DMS 273 (cell line): ENCODE measurements around the gene HYAL1.
"Not testable (repeated sequence)": the region's sequence is repeated elsewhere in the genome, so short reads cannot be mapped to it uniquely, and the experiment has no call there.

Source experiments
- DNase-seq: peaks from one replicate; lab custom pipeline; 2025; ENCODE audit not compliant: unreplicated experiment; lab: John Stamatoyannopoulos, UW

HYAL1 gene

DNA sequence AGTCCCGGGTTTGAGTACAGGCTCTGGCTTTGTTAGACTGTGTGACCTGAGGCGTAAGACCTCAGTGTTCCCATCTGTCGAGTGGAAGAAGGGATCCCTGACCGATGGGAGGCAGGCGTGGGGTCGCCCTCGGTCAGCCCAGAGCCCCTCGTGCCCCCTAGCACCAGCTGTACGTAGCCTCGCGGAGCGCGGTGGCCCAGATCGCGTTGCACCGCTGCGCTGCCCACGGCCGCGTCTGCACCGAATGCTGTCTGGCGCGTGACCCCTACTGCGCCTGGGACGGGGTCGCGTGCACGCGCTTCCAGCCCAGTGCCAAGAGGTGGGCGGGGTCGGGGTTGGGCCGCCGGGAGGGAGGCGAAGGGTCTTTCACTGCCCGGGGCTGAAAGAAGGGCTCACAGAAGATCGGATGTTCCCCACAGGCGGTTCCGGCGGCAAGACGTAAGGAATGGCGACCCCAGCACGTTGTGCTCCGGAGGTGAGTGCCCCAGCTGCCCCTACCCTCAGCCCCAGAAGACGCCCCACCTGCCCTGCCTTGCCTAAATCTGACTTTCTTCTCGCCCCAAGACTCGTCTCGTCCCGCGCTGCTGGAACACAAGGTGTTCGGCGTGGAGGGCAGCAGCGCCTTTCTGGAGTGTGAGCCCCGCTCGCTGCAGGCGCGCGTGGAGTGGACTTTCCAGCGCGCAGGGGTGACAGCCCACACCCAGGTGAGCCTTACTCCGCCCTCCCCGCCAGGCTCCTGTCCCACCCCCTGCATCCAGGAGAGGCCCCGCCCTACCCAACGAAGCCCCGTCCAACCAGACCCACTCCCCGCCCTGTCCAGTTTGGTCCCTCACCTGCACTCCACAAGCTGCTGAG is 28.0 kb downstream of the HYAL1 start:
- DNase-seq: no peak

DNA sequence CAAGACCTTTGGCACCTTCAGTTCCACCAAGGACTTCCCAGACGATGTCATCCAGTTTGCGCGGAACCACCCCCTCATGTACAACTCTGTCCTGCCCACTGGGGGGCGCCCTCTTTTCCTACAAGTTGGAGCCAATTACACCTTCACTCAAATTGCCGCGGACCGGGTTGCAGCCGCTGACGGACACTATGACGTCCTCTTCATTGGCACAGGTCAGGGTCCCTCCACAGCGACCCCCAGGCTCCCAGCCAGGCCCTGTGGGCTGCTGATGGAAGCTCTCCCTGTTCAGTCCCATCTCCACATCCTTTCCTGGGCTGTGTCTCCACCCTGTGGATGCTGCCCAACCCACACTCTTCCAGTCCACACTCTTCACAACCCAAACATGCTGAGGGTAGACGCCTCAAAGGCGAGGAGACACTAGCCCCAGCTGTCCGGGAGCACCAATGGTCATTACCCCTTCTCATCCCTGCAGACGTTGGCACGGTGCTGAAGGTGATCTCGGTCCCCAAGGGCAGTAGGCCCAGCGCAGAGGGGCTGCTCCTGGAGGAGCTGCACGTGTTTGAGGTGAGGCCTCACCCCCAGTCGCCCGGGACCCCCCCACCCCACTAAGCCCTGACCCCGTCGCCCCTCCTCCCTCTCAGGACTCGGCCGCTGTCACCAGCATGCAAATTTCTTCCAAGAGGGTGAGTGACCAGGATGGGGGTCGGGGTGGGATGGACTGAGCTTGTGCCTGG is 28.8 kb downstream of the HYAL1 start:
- peak; percentile 73 for DNase-seq

DNA sequence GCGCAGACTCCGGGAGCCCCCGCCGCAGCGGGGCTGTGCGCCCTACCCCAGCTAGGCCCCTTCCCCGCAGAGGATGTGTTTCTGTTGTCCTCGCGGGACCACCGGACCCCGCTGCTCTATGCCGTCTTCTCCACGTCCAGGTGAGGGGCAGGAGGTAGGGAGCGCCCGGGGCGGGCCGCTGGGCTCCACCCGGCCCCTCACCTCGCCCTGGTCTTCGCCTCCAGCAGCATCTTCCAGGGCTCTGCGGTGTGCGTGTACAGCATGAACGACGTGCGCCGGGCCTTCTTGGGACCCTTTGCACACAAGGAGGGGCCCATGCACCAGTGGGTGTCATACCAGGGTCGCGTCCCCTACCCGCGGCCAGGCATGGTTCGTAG is 29.7 kb downstream of the HYAL1 start:
- DNase-seq: no peak

DNA sequence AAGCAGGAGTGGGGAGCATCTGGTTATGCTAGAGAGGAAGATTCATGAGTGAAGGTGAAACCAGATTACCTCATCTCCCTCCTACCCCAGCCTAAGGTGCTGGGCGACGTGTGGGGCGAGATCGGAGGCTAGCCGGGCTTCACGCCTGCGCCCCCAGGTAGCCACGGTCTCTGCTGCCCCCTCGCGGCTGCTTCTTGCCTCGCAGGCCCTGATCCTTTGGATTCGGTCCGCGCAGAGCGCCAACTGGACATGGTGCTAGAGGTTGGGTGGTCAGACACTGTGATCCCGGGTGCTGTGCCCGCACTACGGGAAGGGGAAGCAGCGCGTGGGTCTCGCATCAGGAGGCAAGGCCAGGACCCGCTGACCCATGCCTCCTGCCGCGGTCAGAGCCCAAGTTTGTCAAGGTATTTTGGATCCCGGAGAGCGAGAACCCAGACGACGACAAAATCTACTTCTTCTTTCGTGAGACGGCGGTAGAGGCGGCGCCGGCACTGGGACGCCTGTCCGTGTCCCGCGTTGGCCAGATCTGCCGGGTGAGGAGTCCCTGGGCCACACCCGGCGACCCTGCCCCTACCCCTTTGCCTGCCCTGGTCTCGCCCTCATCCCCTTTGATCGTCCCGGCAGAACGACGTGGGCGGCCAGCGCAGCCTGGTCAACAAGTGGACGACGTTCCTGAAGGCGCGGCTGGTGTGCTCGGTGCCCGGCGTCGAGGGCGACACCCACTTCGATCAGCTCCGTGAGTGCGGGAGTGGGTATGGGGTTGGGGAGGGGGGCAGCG is 30.3 kb downstream of the HYAL1 start:
- peak; percentile 84 for DNase-seq

DNA sequence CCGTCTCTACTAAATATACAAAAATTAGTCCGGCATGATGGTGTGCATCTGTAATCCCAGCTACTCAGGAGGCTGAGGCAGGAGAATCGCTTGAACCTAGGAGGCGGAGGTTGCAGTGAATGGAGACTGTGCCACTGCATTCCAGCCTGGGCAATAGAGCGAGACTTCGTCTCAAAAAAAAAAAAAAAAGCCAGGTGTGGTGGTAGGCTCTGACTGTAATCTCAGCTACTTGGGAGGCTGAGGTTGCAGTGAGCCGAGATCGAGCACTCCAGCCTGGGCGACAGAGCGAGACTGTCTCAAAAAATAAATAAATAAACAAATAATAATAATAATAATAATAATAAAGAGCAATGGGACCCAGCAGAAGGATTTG is 30.9 kb downstream of the HYAL1 start:
- DNase-seq: not testable (repeated sequence)

DNA sequence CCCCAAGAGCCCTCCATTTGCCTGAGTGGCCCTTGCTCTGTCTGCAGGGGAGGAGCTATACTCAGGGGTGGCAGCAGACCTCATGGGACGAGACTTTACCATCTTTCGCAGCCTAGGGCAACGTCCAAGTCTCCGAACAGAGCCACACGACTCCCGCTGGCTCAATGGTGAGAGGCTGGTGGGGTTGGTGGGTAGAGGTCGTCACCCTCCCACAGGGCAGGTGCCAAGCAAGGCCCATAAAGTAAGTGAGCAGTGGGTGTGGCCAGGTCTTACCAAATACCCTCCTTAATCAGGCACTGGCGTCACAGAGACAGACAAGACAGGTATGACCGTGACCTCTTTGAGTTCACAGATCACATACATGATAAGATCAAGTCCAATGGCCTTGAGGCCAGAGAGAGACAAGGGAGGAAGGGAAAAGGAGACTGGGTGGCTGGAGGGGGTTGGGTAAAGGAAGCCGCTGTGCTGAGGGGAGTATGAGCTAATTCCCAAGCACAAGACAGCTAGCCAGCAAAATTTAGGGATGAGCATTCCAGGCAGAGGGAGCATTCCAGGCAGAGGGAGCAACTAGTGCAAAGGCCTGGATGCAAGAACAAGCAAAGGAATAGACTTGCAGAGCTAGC is 31.9 kb downstream of the HYAL1 start:
- no peak for DNase-seq

DNA sequence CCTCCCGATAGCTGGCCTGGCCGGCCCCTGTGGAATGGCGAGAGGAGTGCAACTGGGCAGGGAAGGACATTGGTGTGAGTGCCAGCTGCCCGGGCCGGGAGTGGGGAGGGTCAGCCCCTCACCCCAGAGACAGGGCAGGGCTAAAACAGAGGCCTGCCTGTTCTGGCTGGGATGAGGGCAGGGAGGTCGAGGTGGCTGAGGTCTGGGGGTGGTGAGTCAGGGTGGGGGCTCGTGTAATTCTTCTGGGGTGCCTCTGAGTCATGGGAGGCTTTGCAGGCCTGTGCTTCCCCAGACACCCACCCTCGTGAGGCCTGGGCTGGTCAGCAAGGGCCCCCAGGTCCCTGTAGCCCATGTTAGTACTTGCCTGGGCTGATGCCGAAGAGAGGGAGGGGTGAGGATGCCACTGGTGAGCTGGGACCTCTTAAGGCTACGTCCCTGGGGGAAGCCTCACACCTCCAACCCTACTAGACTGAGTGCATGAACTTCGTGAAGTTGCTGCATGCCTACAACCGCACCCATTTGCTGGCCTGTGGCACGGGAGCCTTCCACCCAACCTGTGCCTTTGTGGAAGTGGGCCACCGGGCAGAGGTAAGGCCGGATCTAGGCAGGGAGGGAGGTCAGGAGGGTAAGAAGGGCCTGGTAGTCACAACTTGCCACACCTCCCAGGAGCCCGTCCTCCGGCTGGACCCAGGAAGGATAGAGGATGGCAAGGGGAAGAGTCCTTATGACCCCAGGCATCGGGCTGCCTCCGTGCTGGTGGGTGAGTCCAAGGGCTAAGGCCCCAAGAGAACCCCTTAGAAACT is 32.8 kb downstream of the HYAL1 start:
- DNase-seq: no peak

DNA sequence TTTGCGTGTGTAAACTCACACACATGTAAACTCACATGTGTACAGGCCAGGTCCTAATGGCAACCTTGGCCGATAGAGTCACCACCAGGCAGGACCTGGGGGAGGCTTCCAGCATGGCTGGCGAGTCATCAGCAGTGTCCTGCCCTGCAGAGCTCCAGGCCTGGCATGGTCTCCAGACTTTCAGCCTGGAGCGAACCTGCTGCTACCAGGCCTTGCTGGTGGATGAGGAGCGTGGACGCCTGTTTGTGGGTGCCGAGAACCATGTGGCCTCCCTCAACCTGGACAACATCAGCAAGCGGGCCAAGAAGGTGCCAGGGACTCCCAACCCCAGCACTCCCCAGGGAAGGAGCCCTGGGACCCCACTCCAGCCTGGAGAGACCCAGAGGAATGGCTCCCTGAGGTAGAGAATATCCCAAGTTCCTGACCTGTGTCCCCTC is 33.4 kb downstream of the HYAL1 start:
- no peak for DNase-seq

DNA sequence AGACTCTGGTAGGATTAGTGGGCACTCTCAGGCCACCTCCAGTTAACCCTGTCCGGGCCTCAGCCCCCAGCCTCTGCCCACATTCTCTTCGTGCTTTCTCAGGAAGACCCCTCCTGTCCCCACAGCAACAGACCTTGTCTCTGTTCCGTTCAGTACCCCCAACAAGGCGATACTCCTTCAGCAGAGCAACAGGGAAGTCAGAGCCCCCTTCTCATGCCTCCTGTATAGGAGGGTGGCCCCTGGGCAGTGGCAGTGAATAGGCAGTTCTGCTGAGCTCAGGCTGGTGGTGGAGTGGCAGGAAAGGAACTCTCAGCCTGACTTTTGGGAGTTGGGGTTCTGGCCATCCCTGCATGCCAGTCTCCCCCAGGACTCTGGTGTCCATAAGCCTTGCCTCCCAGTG is 33.9 kb downstream of the HYAL1 start:
- DNase-seq: no peak

DNA sequence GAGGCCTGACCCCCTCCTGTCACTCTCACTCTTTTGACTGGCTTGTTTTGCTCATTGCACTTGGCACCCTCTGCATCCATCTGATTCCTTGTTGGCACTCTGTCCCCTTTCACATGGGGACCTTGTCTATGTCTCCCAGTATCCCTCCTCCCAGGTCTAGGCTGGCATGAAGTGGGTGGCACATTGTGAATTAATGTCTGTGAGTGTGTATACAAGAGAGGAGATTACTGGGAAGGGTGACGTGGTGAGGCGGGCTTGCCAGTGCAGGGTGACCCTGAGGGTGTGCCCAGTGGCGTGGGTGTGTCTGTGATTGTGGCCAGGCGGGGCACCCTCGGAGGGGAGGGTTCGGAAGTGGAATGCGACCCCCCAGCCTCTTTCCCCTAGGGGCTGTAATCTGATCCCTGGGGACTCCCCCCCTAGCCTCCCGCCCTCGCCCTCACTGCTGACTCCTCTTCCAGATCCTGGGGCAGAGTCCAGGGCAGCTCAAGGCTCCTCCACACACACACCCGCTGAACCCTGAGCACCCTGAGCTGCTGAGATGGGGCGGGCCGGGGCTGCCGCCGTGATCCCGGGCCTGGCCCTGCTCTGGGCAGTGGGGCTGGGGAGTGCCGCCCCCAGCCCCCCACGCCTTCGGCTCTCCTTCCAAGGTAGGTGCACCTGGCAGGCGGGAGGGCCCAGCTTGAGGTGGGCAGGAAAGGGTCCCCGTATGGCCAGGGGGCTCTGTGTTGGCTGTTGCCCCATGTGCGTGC is 34.5 kb downstream of the HYAL1 start, which contains the start of gene SEMA3B:
TSS of gene SEMA3B (plus strand) at position 445 of the 749 bp plus-strand sequence. CDS start at position 539, 94 bp downstream.
- no peak for DNase-seq

DNA sequence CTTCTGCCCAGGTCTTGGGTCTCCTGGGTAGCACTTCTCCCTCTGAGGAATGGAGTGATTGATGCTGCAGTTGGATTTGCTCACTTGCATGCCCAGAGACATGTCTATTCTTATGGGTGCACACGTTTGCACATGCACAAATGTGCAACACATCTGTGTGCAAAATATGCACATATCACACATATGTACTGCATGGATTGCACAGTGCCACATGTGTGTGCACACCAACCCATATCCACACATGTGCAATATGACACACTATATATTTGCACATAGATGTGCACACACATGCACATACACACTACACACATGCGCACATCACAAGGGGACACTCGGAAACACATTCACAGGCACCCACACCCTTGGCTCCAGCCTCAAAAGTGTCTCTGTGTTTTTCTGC is 35.1 kb downstream of the HYAL1 start:
- DNase-seq: no peak

DNA sequence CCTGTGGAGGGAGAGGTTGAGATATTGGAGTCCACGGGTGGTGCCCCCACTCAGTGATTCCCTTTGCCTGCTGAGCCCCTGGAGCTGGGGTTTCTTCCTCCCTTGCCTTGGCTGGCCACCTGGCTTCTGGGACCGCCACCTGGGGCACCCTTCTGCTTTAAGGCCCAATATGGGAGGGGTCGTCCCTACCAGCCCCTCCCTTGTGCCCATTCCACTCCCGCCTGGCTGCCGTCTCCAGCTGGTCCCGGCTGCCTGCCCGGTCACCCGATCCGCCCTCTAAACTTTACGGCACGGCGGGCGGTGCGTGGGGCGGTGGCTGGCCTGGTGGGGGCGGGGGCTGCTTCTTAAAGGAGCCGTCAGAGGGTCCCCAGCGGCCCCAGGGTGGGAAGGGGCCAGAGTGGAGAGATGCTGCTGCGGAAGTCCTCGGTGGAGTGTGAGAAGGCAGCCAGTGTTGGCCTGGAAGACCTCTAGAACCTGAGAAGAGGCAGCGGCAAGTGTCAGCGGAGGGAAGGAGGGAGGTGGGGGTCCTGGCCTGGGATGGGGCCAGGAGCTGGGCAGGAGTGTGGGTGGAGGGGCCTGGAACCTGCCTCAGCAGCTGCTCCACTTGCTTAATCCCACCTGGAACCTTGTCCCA is 36.0 kb downstream of the HYAL1 start:
- peak; percentile 53 for DNase-seq

DNA sequence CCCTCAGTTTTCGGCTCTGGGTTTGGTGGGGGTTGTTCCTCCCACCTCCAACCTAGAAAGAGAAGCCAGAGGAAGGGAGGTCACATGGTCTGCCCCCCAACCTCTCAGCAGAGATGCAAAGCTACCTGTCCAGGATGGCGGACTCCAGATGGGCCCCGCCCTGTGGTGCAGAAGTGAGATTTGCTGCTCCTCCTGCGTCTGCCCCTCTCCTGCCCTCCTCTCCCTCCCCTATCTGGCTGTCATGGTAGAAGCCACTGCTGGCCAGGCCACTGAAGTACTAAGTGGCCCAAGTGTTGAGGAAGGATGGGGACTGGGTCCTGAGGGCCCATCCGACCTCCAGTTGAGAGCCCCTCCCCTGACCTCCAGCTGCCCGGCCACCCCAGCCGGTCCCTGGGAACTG is 36.5 kb downstream of the HYAL1 start:
- no peak for DNase-seq

DNA sequence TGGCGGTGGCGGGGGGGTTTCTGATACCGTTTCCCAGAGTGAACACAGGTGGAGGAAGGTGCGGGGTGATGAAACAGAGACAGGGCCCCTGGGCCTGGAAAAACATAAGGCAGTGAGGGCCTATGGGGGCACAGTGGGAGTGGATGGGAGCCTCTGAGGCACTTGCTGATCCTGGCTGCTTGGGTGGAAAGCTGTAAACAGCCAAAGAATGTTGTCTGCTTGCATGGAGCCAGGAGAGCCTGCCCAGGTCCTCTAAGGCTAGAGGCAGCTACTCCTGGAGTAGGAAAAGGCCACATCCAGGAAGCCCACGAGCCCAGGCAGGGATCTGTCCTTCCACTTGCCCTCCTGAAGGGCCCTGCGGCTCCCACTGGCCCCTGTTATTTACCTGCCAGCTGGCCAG is 37.4 kb downstream of the HYAL1 start:
- no peak for DNase-seq

DNA sequence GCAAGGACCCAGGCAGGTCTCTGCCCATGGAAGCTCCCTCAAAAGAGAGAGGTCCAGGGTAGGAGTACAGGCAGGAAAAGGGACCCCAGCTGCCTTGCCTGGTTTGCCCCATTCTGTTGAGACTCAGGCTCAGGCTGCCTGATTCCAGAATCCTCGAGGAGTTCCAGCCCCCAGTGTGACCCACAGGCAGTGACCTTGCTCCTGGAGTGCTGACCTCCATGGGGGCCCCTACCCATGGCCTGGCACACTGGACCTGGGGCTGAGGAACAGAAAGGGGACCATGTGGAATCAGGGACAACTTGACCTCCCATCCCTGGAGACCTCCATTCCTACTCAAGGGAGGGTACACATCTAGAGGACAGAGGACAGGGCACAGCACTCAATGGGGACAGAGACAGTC is 37.8 kb downstream of the HYAL1 start:
- no peak for DNase-seq

DNA sequence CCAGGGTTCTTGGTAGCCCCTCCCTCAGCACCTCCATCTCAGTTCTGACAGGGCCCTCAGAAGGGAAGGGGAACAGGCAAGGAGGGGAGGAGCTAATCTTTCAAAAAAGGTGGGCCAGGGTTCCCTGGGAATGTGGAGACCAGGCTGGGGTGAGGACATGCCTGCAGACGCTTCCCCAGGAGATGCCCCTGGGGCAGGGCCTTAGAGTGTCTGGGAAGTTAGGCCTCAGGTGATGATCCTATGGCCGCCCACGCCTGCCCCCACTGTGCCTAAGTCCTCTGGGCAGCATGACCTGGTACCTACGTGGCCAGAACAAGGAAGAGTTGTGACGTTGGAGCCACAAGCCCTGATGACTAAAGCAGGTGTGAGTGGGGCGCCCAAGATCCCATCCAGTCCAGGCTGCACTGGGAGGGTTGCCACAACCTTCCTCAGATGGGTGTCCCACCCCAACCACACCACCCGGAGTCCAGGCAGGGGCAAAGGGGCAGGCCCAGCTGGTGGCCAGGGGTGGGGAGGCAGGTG is 38.3 kb downstream of the HYAL1 start:
- DNase-seq: no peak

DNA sequence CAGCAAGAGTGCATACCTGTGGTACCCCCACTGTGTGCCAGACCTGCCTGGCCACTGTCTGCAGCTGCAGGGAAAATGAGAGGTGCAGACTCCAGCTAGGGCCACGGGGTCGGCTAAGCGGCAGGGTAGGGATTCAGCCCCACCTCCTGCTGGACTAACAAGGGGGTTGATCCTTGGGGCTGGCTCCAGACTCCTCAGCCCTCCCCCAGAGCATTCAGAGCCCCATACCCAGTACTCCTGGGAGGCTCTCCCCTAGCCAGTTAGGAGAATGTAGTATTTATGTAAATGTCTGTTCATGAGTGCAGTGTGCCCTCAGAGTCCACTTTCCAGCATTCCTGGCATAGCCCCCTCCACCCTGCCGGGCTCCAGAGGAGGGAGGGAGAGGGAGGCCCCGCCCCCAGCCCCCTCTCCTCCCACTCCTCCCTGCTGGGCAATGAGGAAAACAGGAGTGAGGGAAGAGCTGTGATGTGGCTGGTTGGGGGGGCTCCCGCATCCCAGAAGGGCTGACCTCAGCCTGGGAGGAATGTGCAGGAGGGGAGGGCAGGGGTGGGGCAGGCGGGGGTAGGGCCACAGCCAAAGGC is 38.9 kb downstream of the HYAL1 start:
- DNase-seq: peak; percentile 73
